Activated naive CD4-positive, alpha-beta T cell treated with anti-CD3 and anti-CD28 coated beads, Interleukin-2, amount 50 U/mL, for 16 hours (primary cell): ENCODE data around the gene GALR2.
"Not testable (repeated sequence)": the region's sequence is repeated elsewhere in the genome, so short reads cannot be mapped to it uniquely, and the experiment has no call there.

ENCODE experiments used
- DNase-seq: peaks from one replicate; pipeline ENCODE4 v3.0.0-alpha.2; 2020

Gene GALR2, protein sequence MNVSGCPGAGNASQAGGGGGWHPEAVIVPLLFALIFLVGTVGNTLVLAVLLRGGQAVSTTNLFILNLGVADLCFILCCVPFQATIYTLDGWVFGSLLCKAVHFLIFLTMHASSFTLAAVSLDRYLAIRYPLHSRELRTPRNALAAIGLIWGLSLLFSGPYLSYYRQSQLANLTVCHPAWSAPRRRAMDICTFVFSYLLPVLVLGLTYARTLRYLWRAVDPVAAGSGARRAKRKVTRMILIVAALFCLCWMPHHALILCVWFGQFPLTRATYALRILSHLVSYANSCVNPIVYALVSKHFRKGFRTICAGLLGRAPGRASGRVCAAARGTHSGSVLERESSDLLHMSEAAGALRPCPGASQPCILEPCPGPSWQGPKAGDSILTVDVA

DNA sequence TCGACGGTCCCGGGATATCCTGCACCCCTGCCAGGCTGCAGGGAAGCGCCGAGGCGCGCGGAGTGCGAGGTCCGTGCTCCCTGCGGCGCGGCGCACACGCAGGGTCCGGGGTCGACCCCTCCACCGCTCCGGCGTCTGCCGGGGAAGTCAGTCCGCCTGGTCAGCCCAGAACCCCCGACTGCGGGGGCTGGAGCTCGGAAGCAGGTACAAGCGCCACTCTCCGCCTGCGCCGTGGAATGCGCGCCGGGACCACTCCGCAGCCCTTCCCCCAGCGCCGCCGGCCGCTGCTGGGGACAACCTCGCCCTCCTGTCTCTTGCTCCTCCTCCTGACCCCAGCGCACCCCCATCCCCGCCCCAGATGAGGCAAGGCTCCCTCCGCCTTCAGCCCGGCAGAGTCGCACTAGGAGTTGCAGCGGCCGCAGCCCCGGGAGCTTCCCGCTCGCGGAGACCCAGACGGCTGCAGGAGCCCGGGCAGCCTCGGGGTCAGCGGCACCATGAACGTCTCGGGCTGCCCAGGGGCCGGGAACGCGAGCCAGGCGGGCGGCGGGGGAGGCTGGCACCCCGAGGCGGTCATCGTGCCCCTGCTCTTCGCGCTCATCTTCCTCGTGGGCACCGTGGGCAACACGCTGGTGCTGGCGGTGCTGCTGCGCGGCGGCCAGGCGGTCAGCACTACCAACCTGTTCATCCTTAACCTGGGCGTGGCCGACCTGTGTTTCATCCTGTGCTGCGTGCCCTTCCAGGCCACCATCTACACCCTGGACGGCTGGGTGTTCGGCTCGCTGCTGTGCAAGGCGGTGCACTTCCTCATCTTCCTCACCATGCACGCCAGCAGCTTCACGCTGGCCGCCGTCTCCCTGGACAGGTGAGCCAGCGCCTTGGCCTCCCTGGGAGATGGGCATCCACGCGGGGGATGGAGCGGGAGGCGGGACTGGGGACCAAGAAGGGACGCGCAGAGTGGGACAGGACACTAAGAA lies at the start of gene GALR2:
TSS of gene GALR2 (plus strand) at position 392 of the 974 bp plus-strand sequence. CDS start at position 495, 103 bp downstream.
- no peak for DNase-seq

GRCh38 chr17:76025294-76025693 lies 49.3 kb upstream of the GALR2 start:
- no peak for DNase-seq

DNA sequence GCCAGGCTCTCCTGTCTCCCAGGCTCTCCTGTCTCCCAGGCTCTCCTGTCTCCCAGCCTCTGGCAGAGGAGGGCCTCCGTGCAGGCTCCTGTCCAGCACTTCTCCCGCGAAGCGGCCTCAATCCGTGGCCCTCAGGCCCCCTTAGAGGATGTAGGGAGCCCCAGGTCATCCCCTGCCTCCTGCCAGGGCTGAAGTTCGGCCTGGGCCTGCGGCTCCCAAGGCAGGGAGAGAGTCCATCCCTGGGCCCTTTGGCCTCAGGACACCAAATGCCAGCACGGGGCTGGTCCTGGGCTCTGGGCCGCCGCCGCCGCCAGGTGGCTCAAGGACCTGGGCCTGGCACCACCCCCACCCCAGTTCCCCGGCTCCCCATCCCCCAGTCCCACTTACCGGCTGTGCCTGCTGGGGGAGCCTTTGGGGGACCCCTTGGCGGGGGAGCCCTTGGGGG lies 47.8 kb upstream of the GALR2 start:
- no peak for DNase-seq

- no peak for DNase-seq
Measured at GRCh38 chr17:76027159-76027839, 47.3 kb upstream of the GALR2 start, which contains the start of gene EVPL. Gene EVPL (minus strand): TSS chr17:76027306. CDS start chr17:76027198, 108 bp downstream.

- DNase-seq = no peak
Measured at GRCh38 chr17:76032073-76032779, 42.4 kb upstream of the GALR2 start.

- no peak for DNase-seq
Measured at GRCh38 chr17:76032780-76033108, 41.8 kb upstream of the GALR2 start.

DNA sequence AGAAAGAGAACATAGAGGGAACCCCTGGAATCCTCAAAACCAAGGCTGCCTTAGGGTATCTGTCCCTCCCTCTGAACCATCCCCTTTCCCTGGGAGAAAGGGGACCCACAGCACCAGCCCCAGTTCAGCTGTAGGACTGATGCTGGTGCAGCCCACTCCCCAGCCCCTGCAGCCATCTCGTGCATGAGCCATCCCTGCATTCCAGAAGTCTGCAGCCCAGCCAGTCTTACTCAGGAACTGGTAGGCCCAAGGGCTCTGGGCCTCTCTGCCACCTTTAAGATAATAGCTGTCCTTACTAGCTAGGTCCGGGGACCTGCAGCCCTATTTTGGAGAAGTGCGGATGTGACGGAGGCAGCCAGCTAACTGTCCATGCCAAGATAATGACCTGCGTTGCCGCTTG lies 41.4 kb upstream of the GALR2 start:
- DNase-seq = no peak

GRCh38 chr17:76034428-76035350 lies 39.9 kb upstream of the GALR2 start:
- DNase-seq = no peak

- no peak for DNase-seq
Measured at GRCh38 chr17:76036497-76037261, 37.9 kb upstream of the GALR2 start.

DNA sequence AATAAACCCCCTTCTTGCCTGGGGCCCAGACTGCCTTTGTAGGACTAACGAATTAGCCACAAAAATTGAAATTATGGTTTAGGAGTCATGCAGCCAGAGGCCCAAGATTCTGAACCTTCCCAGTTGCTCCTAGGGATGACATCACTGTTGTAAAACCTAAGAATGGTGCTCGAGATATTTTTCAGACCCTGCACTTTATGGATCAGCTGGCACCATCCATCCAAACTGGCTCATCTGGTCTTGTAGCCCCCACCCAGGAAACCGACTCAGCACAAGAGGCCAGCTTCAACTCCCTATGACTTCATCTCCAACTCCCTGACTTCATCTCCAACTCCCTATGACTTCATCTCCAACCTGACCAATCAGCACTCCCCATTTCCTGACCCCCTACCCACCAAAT lies 36.5 kb upstream of the GALR2 start:
- no peak for DNase-seq

DNA sequence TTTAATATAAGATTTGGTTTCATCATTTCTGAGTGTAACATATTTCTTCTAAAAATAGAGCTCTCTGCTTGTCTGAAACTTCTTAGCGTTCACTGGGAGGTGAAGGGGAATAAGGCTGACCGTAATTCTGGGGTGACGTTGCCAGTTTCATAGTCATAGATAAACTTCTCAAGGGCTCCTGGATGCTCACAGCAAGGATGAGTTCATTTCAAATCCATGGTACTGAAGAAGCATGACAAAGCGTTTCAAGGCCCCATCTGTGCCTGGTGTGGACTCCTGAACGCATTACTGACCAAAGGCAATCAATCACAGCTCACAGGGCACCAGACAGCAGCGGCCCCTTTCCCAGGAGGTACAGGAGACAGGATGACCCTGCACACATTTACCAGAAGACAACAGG lies 35.5 kb upstream of the GALR2 start:
- no peak for DNase-seq

DNA sequence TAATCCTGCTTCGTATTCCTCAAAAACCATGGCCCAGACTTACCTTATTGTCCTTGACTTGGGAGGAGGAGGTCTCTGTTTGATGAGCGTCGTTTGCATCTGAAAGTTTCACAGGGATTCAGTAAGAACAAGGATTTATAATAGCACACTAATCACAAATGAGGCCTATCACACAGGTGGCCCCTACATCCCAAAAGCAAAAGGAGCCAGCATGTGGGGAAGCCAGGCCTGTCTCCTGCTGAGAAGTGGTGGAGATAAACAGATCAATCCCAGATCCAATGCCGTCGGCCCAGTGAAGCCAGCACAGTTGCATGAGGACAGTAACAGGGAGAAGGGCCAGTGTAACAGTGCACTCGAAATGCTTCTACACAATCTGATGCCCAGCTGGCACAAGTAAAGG lies 34.2 kb upstream of the GALR2 start:
- DNase-seq = no peak

DNA sequence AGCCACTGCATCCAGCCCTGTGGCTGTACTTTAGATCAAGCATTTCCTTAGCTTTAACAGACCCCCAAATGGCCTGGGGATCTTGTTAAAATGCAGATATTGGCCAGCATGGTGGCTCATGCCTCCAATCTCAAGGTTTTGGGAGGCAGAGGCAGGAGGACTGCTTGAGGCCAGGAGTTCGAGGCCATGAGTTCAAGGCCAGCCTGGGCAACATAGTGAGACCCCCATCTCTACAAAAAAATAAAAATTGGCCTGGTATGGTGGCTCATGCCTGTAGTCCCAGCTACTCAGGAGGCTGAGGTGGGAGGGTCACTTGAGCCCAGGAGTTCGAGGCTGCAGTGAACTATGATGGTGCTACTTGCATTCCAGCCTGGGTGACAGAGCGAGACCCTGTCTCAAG lies 31.7 kb upstream of the GALR2 start:
- not testable (repeated sequence) for DNase-seq

- DNase-seq = not testable (repeated sequence)
Measured at GRCh38 chr17:76044475-76045007, 30.0 kb upstream of the GALR2 start.

GRCh38 chr17:76046064-76046463 lies 28.5 kb upstream of the GALR2 start:
- DNase-seq = no peak

- DNase-seq = no peak
Measured at GRCh38 chr17:76048025-76048605, 26.5 kb upstream of the GALR2 start.

DNA sequence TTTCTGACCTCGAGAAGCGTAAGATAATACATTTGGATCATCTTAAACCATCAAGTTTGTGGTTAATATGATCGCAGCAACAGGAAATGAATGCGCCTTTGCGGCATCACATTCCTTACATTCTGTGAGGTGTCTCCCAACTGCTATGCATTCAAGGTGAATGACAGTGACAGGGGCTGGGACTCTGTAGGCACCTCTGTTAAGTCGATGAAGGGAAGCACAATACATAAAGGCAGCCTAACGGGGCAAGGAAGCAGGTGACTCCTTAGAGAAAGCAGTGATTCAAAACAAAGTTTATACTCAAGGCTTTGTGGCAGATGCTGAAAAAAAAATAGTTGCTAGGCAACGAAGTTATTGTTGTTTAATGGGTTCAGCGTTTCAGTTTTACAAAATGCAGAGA lies 25.9 kb upstream of the GALR2 start:
- no peak for DNase-seq

DNA sequence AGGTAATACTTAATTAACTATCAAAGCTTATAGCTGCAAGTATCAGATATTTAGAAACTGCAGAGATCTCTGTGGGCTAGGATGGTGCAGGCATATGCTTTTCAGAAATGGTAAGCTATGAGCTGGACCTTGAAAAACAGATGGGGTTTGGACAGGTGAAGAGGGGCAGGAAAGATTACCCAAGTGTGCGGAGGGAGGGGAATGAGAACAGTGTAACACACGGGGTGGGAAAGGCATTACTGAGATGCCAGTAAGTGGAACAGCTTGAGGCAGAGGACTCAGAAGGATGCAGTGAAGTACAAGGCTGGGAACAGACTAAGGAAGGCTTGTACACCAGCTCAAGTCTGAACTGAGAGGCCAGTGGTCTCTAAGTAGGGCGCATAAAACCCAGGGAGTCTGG lies 25.3 kb upstream of the GALR2 start:
- DNase-seq = no peak

GRCh38 chr17:76049836-76050537 lies 24.6 kb upstream of the GALR2 start:
- no peak for DNase-seq
